ENCODE results near the gene TMOD1.

The TMOD1 gene

GRCh38 chr9:97547098-97547829, 45.8 kb downstream of the TMOD1 start:
- no peak for TF ChIP-seq CTCF (IDR thresholded peaks at IDR 0.05; ENCODE audit: low read depth, low read length)
- H3K4me3 ChIP-seq (replicated peaks in 1 of 2; ENCODE audit: low read depth in 2 of 2, low read length in 2 of 2) = no peak overlapping the region
- no peak for DNase-seq (ENCODE audit: low read depth in 2 of 2)

GRCh38 chr9:97548379-97548778, 46.9 kb downstream of the TMOD1 start:
- DNase-seq (ENCODE audit: low read depth in 2 of 2) = no peak
- no peak for TF ChIP-seq CTCF (IDR thresholded peaks at IDR 0.05; ENCODE audit: low read depth, low read length)
- no peak overlapping the region for H3K4me3 ChIP-seq (replicated peaks in 1 of 2; ENCODE audit: low read depth in 2 of 2, low read length in 2 of 2)

- peak in 1 of 2 donors; percentile 50 for DNase-seq (ENCODE audit: low read depth in 2 of 2)
- no peak overlapping the region for H3K4me3 ChIP-seq (replicated peaks in 1 of 2; ENCODE audit: low read depth in 2 of 2, low read length in 2 of 2)
- TF ChIP-seq CTCF (IDR thresholded peaks at IDR 0.05; ENCODE audit: low read depth, low read length) = no peak
Measured at GRCh38 chr9:97548819-97549540, 47.5 kb downstream of the TMOD1 start.

- DNase-seq (ENCODE audit: low read depth in 2 of 2) = no peak
- H3K4me3 ChIP-seq (replicated peaks in 1 of 2; ENCODE audit: low read depth in 2 of 2, low read length in 2 of 2) = no peak overlapping the region
- TF ChIP-seq CTCF (IDR thresholded peaks at IDR 0.05; ENCODE audit: low read depth, low read length) = no peak
Measured at GRCh38 chr9:97550386-97550785, 48.9 kb downstream of the TMOD1 start.

GRCh38 chr9:97551308-97551707, 49.8 kb downstream of the TMOD1 start:
- DNase-seq (ENCODE audit: low read depth in 2 of 2) = no peak
- no peak overlapping the region for H3K4me3 ChIP-seq (replicated peaks in 1 of 2; ENCODE audit: low read depth in 2 of 2, low read length in 2 of 2)
- no peak for TF ChIP-seq CTCF (IDR thresholded peaks at IDR 0.05; ENCODE audit: low read depth, low read length)

GRCh38 chr9:97553141-97553540, 51.7 kb downstream of the TMOD1 start:
- DNase-seq (ENCODE audit: low read depth in 2 of 2) = no peak
- H3K4me3 ChIP-seq (replicated peaks in 1 of 2; ENCODE audit: low read depth in 2 of 2, low read length in 2 of 2) = no peak overlapping the region
- TF ChIP-seq CTCF (IDR thresholded peaks at IDR 0.05; ENCODE audit: low read depth, low read length) = no peak

Measured in cardiac fibroblast (primary cell).